ENCODE measurements around the gene APRT. TPM values are rescaled to one million over a fixed set of nuclear protein-coding genes. Genes with fewer than 3 reads are reported as not detected.
A peak's percentile ranks its signal among the peaks of the same experiment; 100 is the strongest.

The APRT gene
- total and polyA plus RNA-seq, 9 of the 15 experiments (the other 6 are each of a cell fraction or from before 2014, with no cell fraction given): 41.7 to 409 (median 146) TPM

GRCh38 chr16:88782454-88783390 is 29.0 kb downstream of the APRT start (continued):
- TF ChIP-seq TFAP4 (CRISPR knock-in tag; IDR thresholded peaks at IDR 0.05; ENCODE audit: borderline replicate concordance) (no peak), JUND (IDR thresholded peaks at IDR 0.05; ENCODE audit: borderline replicate concordance, low read depth, low read length) (peak; percentile 72), JUND (tag; IDR thresholded peaks at IDR 0.05; ENCODE audit: borderline replicate concordance, low read depth, low read length) (peak; percentile 50; the same call in 1 of the 3 replicates), TEAD1 (CRISPR knock-in tag; IDR thresholded peaks at IDR 0.05) (0 out of 4 replicates have a peak, but pooled peaks of 1 of the 2 experiments have one; percentile 23), EWSR1 (IDR thresholded peaks at IDR 0.05; ENCODE audit: borderline replicate concordance, low read depth, partially characterized antibody) (no peak), BHLHE40 (IDR thresholded peaks at IDR 0.05; ENCODE audit: low read length) (0 out of 2 replicates have a peak, but pooled peaks have one; percentile 18), ZNF436 (CRISPR knock-in tag; IDR thresholded peaks at IDR 0.05) (no peak), ZNF134 (CRISPR knock-in tag; conservative IDR thresholded peaks at IDR 0.05) (peak; percentile 76), MYNN (IDR thresholded peaks at IDR 0.05) (peak; percentile 69; the same call in 1 of the 2 replicates), MYNN (CRISPR knock-in tag; IDR thresholded peaks at IDR 0.05) (no peak), NFE2 (IDR thresholded peaks at IDR 0.05; ENCODE audit: low read depth) (no peak), TBP (optimal IDR thresholded peaks at IDR 0.05; ENCODE audit: low read depth, low read length) (no peak), ZNF740 (CRISPR knock-in tag; IDR thresholded peaks at IDR 0.05) (no peak), ZNF740 (tag; IDR thresholded peaks at IDR 0.05) (peak in 1 of 2 experiments; percentile 53; a peak in 1 of 4 replicates), HMGN3 (IDR thresholded peaks at IDR 0.05; ENCODE audit: borderline replicate concordance, extremely low read depth, insufficient read length, low read depth, low read length) (peak; percentile 28), RBM39 (optimal IDR thresholded peaks at IDR 0.05; ENCODE audit: low read depth, low read length) (no peak), EGR1 (conservative IDR thresholded peaks at IDR 0.05) (no peak), ZNF77 (CRISPR knock-in tag; IDR thresholded peaks at IDR 0.05) (no peak), RBFOX2 (IDR thresholded peaks at IDR 0.05; ENCODE audit: low read depth, low read length) (peak; percentile 54; the same call in 1 of the 2 replicates)
- TF ChIP-seq, protein P1, sequence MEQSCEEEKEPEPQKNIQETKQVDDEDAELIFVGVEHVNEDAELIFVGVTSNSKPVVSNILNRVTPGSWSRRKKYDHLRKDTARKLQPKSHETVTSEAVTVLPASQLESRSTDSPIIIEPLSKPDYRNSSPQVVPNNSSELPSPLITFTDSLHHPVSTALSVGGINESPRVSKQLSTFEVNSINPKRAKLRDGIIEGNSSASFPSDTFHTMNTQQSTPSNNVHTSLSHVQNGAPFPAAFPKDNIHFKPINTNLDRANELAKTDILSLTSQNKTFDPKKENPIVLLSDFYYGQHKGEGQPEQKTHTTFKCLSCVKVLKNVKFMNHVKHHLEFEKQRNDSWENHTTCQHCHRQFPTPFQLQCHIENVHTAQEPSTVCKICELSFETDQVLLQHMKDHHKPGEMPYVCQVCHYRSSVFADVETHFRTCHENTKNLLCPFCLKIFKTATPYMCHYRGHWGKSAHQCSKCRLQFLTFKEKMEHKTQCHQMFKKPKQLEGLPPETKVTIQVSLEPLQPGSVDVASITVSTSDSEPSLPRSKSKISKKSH (CRISPR knock-in tag; IDR thresholded peaks at IDR 0.05): no peak
- TF ChIP-seq, protein P2, sequence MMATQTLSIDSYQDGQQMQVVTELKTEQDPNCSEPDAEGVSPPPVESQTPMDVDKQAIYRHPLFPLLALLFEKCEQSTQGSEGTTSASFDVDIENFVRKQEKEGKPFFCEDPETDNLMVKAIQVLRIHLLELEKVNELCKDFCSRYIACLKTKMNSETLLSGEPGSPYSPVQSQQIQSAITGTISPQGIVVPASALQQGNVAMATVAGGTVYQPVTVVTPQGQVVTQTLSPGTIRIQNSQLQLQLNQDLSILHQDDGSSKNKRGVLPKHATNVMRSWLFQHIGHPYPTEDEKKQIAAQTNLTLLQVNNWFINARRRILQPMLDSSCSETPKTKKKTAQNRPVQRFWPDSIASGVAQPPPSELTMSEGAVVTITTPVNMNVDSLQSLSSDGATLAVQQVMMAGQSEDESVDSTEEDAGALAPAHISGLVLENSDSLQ (IDR thresholded peaks at IDR 0.05): peak; percentile 37; the same call in 1 of the 2 replicates
- TF ChIP-seq, protein P3, sequence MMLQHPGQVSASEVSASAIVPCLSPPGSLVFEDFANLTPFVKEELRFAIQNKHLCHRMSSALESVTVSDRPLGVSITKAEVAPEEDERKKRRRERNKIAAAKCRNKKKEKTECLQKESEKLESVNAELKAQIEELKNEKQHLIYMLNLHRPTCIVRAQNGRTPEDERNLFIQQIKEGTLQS (IDR thresholded peaks at IDR 0.05): peak; percentile 72
- TF ChIP-seq, protein P3 (CRISPR knock-in tag; conservative IDR thresholded peaks at IDR 0.05): no peak
